Stomach (tissue), 9 donors: ENCODE measurements around the gene COPS8. TPM values are rescaled to one million over a fixed set of nuclear protein-coding genes. Genes with fewer than 3 reads are reported as not detected.

ENCODE experiments used
- DNase-seq, 2 donors: peaks; one replicate each; pipeline versions ENCODE4 v3.0.0 to v3.0.0-alpha.2; 2013 to 2019
- H3K27ac ChIP-seq, 5 donors: fragments of 200-600 bp in 4 of 5; sonication (generic) in 4 of 5; one replicate each; pipeline ENCODE4 v1.5.1; 2013 to 2019; ENCODE audit warnings: mild to moderate bottlenecking in 1 of 5, moderate library complexity in 1 of 5
- H3K27me3 ChIP-seq, 3 donors: fragments of 200-600 bp; sonication (generic); one replicate each; pipeline ENCODE4 v1.5.1; 2017 to 2019; ENCODE audit warnings: mixed run types in 1 of 3
- H3K36me3 ChIP-seq, 4 donors: fragments of 200-600 bp; sonication (generic); 1 replicate in 3 of 4; 2 replicates in 1 of 4; pipeline ENCODE4 v1.5.1; 2016 to 2019
- H3K4me1 ChIP-seq, 4 donors: fragments of 200-600 bp; sonication (generic); one replicate each; pipeline ENCODE4 v1.5.1; 2016 to 2019
- H3K4me3 ChIP-seq, 4 donors: fragments of 200-600 bp; sonication (generic) in 3 of 4; one replicate each; pipeline ENCODE4 v1.5.1; 2016 to 2019; ENCODE audit warnings: mild to moderate bottlenecking in 1 of 4
- H3K9me3 ChIP-seq, 4 donors: fragments of 200-600 bp; sonication (generic); one replicate each; pipeline ENCODE4 v1.5.1; 2016 to 2019
- CTCF ChIP-seq, 7 experiments: fragments of 450-650 bp in 4 of 7; fragments of 200-600 bp in 3 of 7; sonication (generic) in 3 of 7; IDR thresholded peaks; one replicate each; pipeline ENCODE4 v1.5.1; 2016 to 2019; ENCODE audit warnings: antibody characterized with exemption in 7 of 7, control low read depth in 2 of 7, mild to moderate bottlenecking in 1 of 7
- EP300 ChIP-seq: sonication (generic); formaldehyde crosslinking; IDR thresholded peaks from one replicate; pipeline ENCODE4 v1.6.1; 2017; ENCODE audit warnings: antibody characterized with exemption
- POLR2A ChIP-seq, 4 donors: fragments of 450-650 bp; IDR thresholded peaks; one replicate each; pipeline ENCODE4 v1.6.1; 2016; ENCODE audit warnings: antibody characterized with exemption in 4 of 4, control low read depth in 2 of 4, mild to moderate bottlenecking in 1 of 4, moderate library complexity in 1 of 4
- POLR2AphosphoS5 ChIP-seq, 3 donors: sonication (generic); formaldehyde crosslinking; IDR thresholded peaks; one replicate each; pipeline ENCODE4 v1.6.1; 2016; ENCODE audit warnings: antibody characterized with exemption in 3 of 3
- WGBS, 5 donors: extraction: QIAGEN DNeasy Blood & Tissue Kit in 3 of 5; methylation state at CpG; one replicate each; pipeline versions ENCODE4 v1.1.5 to v1.1.7; 2013 to 2018; 5-methylcytosine and 5-hydroxymethylcytosine counted together
- intact Hi-C: fragments of 100-400 bp; cut with DNase I; formaldehyde crosslinking; loops from one replicate; pipeline ENCODE4 v1.15.1; 2023; ENCODE audit warnings: low total_unique reads
- polyA plus RNA-seq, 3 donors: library from polyadenylated mRNA; stranded (reverse); fragments of 200-250 nt; gene quantifications; one replicate each; pipeline ENCODE4 v1.2.3, GENCODE V29; 2013
- total RNA-seq, 5 donors: library from RNA; depleted of rRNA; stranded (reverse); fragments of >200 nt; gene quantifications; one replicate each; pipeline versions ENCODE4 v1.1.0 to v1.2.3, GENCODE V29; 2014 to 2016
- donor health status: healthy with polysubstance abuse.
- donor health status: Bipolar disorder and iron deficiency.
- donor health status: healthy.

COPS8 gene
- total and polyA plus RNA-seq, 8 donors: 24.1 to 105 (median 53.3) TPM

- WGBS, 5 donors: 93 to 100% (median 98%) methylated on average over 1 of the region's 1 CpG
- no peak for DNase-seq
Measured at GRCh38 chr2:237048595-237048994, 37.1 kb upstream of the COPS8 start.

GRCh38 chr2:237051861-237052260, 33.8 kb upstream of the COPS8 start:
- no peak for TF ChIP-seq CTCF (IDR thresholded peaks at IDR 0.05)
- TF ChIP-seq POLR2A (IDR thresholded peaks at IDR 0.05): no peak
- no peak for TF ChIP-seq EP300
- no peak for TF ChIP-seq POLR2AphosphoS5 (IDR thresholded peaks at IDR 0.05)
- H3K27ac ChIP-seq: no peak overlapping the region
- no peak for DNase-seq
- H3K4me3 ChIP-seq: no peak overlapping the region
- intact Hi-C loops: loop anchor here (10.0 kb wide), 1 partner anchor 537 kb away; no protein-coding TSS in a partner anchor
- H3K4me1 ChIP-seq: peaks cover 0 to 8% (median 0%) of the 10 kb centered on the region in 4 donors
- no peaks in the 10 kb centered on the region for H3K27me3 ChIP-seq
- H3K36me3 ChIP-seq: no peaks in the 10 kb centered on the region
- WGBS, 5 donors: 86 to 90% (median 88%) methylated on average over 8 of the region's 8 CpGs
- H3K9me3 ChIP-seq: peaks cover 6 to 12% (median 9%) of the 10 kb centered on the region in 4 donors

More at GRCh38 chr2:237048595-237048994, 37.1 kb upstream of the COPS8 start:
- TF ChIP-seq POLR2AphosphoS5 (IDR thresholded peaks at IDR 0.05) (no peak), POLR2A (IDR thresholded peaks at IDR 0.05) (no peak), EP300 (no peak), CTCF (IDR thresholded peaks at IDR 0.05) (no peak)
- no peaks in the 10 kb centered on the region for H3K36me3 ChIP-seq
- peaks cover 6 to 12% (median 9%) of the 10 kb centered on the region in 4 donors for H3K9me3 ChIP-seq
- no peaks in the 10 kb centered on the region for H3K27me3 ChIP-seq
- H3K4me3 ChIP-seq: no peak overlapping the region
- no peak overlapping the region for H3K27ac ChIP-seq
- intact Hi-C loops: no loop called here
- H3K4me1 ChIP-seq: peaks cover 0 to 12% (median 6%) of the 10 kb centered on the region in 4 donors

GRCh38 chr2:237053066-237053465, 32.6 kb upstream of the COPS8 start:
- TF ChIP-seq POLR2A (IDR thresholded peaks at IDR 0.05) (no peak), POLR2AphosphoS5 (IDR thresholded peaks at IDR 0.05) (no peak)
- H3K36me3 ChIP-seq: no peaks in the 10 kb centered on the region
- intact Hi-C loops: loop anchor here (10.0 kb wide), 1 partner anchor 538 kb away; no protein-coding TSS in a partner anchor
- H3K27me3 ChIP-seq: no peaks in the 10 kb centered on the region
- WGBS, 5 donors: 52 to 63% (median 59%) methylated on average over 2 of the region's 2 CpGs
- H3K4me1 ChIP-seq: peaks cover 0 to 8% (median 0%) of the 10 kb centered on the region in 4 donors
- peaks cover 6 to 9% (median 9%) of the 10 kb centered on the region in 4 donors for H3K9me3 ChIP-seq
- no peak overlapping the region for H3K27ac ChIP-seq
- no peak overlapping the region for H3K4me3 ChIP-seq
- no peak for DNase-seq

DNA sequence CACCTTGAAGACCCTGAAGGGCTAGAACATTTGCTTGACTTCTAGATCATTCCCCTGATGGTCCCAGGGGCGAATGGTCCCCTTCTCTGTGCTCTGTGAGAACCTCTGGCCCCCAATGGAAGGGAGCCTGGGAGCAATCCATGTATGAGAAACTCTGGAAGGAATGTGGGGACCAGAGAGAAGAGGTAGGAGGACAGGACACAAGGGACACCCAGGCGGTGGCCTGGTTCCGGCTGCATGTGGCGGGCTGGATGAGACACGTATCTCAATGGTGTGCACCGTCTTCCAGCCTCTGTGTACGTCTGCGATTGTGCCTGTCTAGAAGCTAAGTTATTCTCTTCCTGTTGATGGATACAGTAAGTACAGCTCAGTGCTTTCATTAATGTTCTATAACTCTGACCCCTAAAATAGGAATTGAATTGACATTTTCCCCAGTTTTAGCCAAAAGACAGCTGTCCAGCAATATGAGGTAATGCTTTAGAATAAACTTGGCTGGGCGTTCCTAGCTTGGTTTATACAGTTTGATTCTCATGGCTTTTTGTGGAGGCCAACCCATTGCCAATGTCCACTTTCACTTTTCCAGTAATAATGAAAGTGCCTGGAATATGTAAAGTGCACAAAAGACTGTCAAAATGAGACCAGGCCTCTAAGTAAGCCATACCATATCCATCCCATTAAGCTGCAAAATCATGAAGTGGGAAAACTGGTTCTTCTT, 30.1 kb upstream of the COPS8 start:
- Histone ChIP-seq H3K27me3 (no peaks in the 10 kb centered on the region), H3K36me3 (no peaks in the 10 kb centered on the region), H3K4me3 (no peak overlapping the region), H3K27ac (no peak overlapping the region), H3K4me1 (peaks cover 5 to 18% (median 13%) of the 10 kb centered on the region in 4 donors), H3K9me3 (no peaks in the 10 kb centered on the region)
- WGBS, 5 donors: 88 to 94% (median 91%) methylated on average over 8 to 9 of the region's 9 CpGs
- intact Hi-C loops: loop anchor here (10.0 kb wide), 1 partner anchor 541 kb away; no protein-coding TSS in a partner anchor
- no peak for TF ChIP-seq CTCF (IDR thresholded peaks at IDR 0.05)
- TF ChIP-seq EP300: no peak
- no peak for TF ChIP-seq POLR2A (IDR thresholded peaks at IDR 0.05)
- no peak for TF ChIP-seq POLR2AphosphoS5 (IDR thresholded peaks at IDR 0.05)
- peak in 1 of 2 donors; percentile 42 for DNase-seq
